GM11168 (cell line): ENCODE measurements around the gene TUFM.

Source experiments
- in situ Hi-C: fragments of 300-500 bp; cut with MboI; formaldehyde crosslinking; loops from one replicate; pipeline ENCODE4 v1.12.0; 2022; ENCODE audit warnings: low sequenced_read_pairs; ENCODE audit not compliant: unreplicated experiment

TUFM gene

GRCh38 chr16:28843766-28844165 is 2.4 kb downstream of the TUFM start:
- in situ Hi-C loops: loop anchor here (25.0 kb wide), 1 partner anchor 156 kb away; no protein-coding TSS in a partner anchor

GRCh38 chr16:28842696-28843095 is 3.5 kb downstream of the TUFM start:
- in situ Hi-C loops: loop anchor here (25.0 kb wide), 1 partner anchor 155 kb away; no protein-coding TSS in a partner anchor

- in situ Hi-C loops: loop anchor here (25.0 kb wide), 1 partner anchor 153 kb away; no protein-coding TSS in a partner anchor
Measured at GRCh38 chr16:28839899-28840298, 6.2 kb downstream of the TUFM start.

- in situ Hi-C loops: loop anchor here (25.0 kb wide), 1 partner anchor 152 kb away; no protein-coding TSS in a partner anchor
Measured at GRCh38 chr16:28839004-28839639, 7.0 kb downstream of the TUFM start.

- in situ Hi-C loops: loop anchor here (25.0 kb wide), 1 partner anchor 151 kb away; no protein-coding TSS in a partner anchor
Measured at GRCh38 chr16:28838558-28838918, 7.6 kb downstream of the TUFM start.

GRCh38 chr16:28837672-28838557 is 8.2 kb downstream of the TUFM start:
- in situ Hi-C loops: loop anchor here (25.0 kb wide), 1 partner anchor 151 kb away; no protein-coding TSS in a partner anchor

- in situ Hi-C loops: loop anchor here (25.0 kb wide), 1 partner anchor 149 kb away; no protein-coding TSS in a partner anchor
Measured at GRCh38 chr16:28836761-28837064, 9.4 kb downstream of the TUFM start.

- in situ Hi-C loops: loop anchor here (25.0 kb wide), 1 partner anchor 149 kb away; no protein-coding TSS in a partner anchor
Measured at GRCh38 chr16:28835864-28836760, 10.0 kb downstream of the TUFM start.

GRCh38 chr16:28834873-28835863 is 11.0 kb downstream of the TUFM start:
- in situ Hi-C loops: loop anchor here (25.0 kb wide), 1 partner anchor 148 kb away; no protein-coding TSS in a partner anchor

- in situ Hi-C loops: loop anchor here (25.0 kb wide), 1 partner anchor 147 kb away; no protein-coding TSS in a partner anchor
Measured at GRCh38 chr16:28834349-28834748, 11.8 kb downstream of the TUFM start.

GRCh38 chr16:28830531-28830930 is 15.6 kb downstream of the TUFM start:
- in situ Hi-C loops: loop anchor here (25.0 kb wide), 1 partner anchor 143 kb away; no protein-coding TSS in a partner anchor

GRCh38 chr16:28829747-28830146 is 16.4 kb downstream of the TUFM start:
- in situ Hi-C loops: loop anchor here (25.0 kb wide), 1 partner anchor 142 kb away; no protein-coding TSS in a partner anchor

GRCh38 chr16:28826141-28826540 is 20.0 kb downstream of the TUFM start:
- in situ Hi-C loops: loop anchor here (25.0 kb wide), 1 partner anchor 139 kb away; no protein-coding TSS in a partner anchor

- in situ Hi-C loops: no loop called here
Measured at GRCh38 chr16:28824717-28824973, 21.5 kb downstream of the TUFM start.

GRCh38 chr16:28823873-28824716 is 22.1 kb downstream of the TUFM start:
- in situ Hi-C loops: no loop called here

- in situ Hi-C loops: no loop called here
Measured at GRCh38 chr16:28823291-28823872, 22.8 kb downstream of the TUFM start.

- in situ Hi-C loops: no loop called here
Measured at GRCh38 chr16:28822520-28823290, 23.4 kb downstream of the TUFM start, which contains the start of gene ATXN2L. ATXN2L (plus strand) TSS chr16:28822999; CDS start chr16:28823260, 261 bp downstream.
